Endothelial cell of umbilical vein (primary cell): Measurements from ENCODE around the gene C16orf89. TPM values are rescaled to one million over a fixed set of nuclear protein-coding genes. Genes with fewer than 3 reads are reported as not detected.
"Not testable (repeated sequence)": the region's sequence is repeated elsewhere in the genome, so short reads cannot be mapped to it uniquely, and the experiment has no call there.

Experiments used
- BruUV-seq: library from RNA; stranded (reverse); fragments of 400-500 nt; replicated peaks from 2 replicates; lab custom pipeline; 2021; lab: Mats Ljungman, UMichigan
- CTCF ChIA-PET: fragments of 300-600, 350-600 bp; sonication (Branson Sonifier 250); formaldehyde crosslinking; loops from one replicate; lab custom pipeline; 2021; ENCODE audit warnings: antibody characterized with exemption, inconsistent platforms; lab: Charles Lee
- POLR2A ChIA-PET: fragments of 300-600, 350-600 bp; sonication (Branson Sonifier 250); formaldehyde crosslinking; loops from one replicate; lab custom pipeline; 2021; ENCODE audit warnings: antibody characterized with exemption, inconsistent platforms; lab: Charles Lee
- DNase-seq: peaks from one replicate; pipeline ENCODE4 v3.0.0-alpha.2; 2011; ENCODE audit warnings: low read depth, low spot score
- FAIRE-seq: peaks from 2 replicates; lab custom pipeline; 2011; peaks lifted over from hg19 to GRCh38; lab: Jason Lieb, UNC
- H2AFZ ChIP-seq: 2 replicates; pipeline ENCODE4 v1.6.0; 2012; ENCODE audit warnings: low read depth, low read length, control low read depth, inconsistent platforms
- H3K27ac ChIP-seq: 2 replicates; pipeline ENCODE4 v1.5.1; 2011; ENCODE audit warnings: low read depth, mild to moderate bottlenecking, control low read depth, low read length, moderate library complexity; ENCODE audit not compliant: insufficient read depth
- H3K27me3 ChIP-seq, 2 experiments: 2 replicates each; pipeline versions ENCODE4 v1.6.0 to v1.6.1; 2011; ENCODE audit warnings: low read length in 2 of 2, mixed read lengths in 1 of 2; ENCODE audit not compliant: control insufficient read depth in 2 of 2, insufficient read depth in 2 of 2
- H3K36me3 ChIP-seq, 2 experiments: 2 replicates in 1 of 2; 3 replicates in 1 of 2; pipeline ENCODE4 v1.5.1; 2011; ENCODE audit warnings: low read length in 2 of 2, mild to moderate bottlenecking in 1 of 2, moderate library complexity in 1 of 2; ENCODE audit not compliant: control insufficient read depth in 2 of 2, insufficient read depth in 2 of 2; ENCODE audit errors: extremely low read depth in 1 of 2
- H3K4me1 ChIP-seq: 3 replicates; pipeline ENCODE4 v1.5.1; 2011; ENCODE audit warnings: mild to moderate bottlenecking, low read length; ENCODE audit not compliant: control insufficient read depth, insufficient read depth; ENCODE audit errors: extremely low read depth
- H3K4me2 ChIP-seq: 2 replicates; pipeline ENCODE4 v1.6.1; 2011; ENCODE audit warnings: low read length, control low read depth, mixed read lengths; ENCODE audit not compliant: insufficient read depth
- H3K4me3 ChIP-seq, 3 experiments: fragments of 200-600 bp in 1 of 3; sonication (generic), shearing (Covaris generic) in 1 of 3; replicated peaks in 1 of 3; 2 replicates each; pipeline ENCODE4 v1.5.1; 2011 to 2016; ENCODE audit warnings: control low read depth in 3 of 3, low read length in 3 of 3, mild to moderate bottlenecking in 2 of 3, inconsistent platforms in 1 of 3, low read depth in 1 of 3, moderate library complexity in 1 of 3; ENCODE audit not compliant: insufficient read depth in 1 of 3
- H3K79me2 ChIP-seq: 2 replicates; pipeline ENCODE4 v1.6.0; 2012; ENCODE audit warnings: low read length, inconsistent platforms; ENCODE audit not compliant: control insufficient read depth, insufficient read depth
- H3K9ac ChIP-seq: replicated peaks from 2 replicates; pipeline ENCODE3; 2011; ENCODE audit warnings: low read length, control low read depth; ENCODE audit not compliant: insufficient read depth; ENCODE audit errors: extremely low read depth
- H3K9me1 ChIP-seq: replicated peaks from 3 replicates; pipeline ENCODE4 v1.6.0; 2011; ENCODE audit warnings: mild to moderate bottlenecking, low read length; ENCODE audit not compliant: control insufficient read depth, insufficient read depth; ENCODE audit errors: extremely low read depth
- H3K9me3 ChIP-seq: replicated peaks from 2 replicates; pipeline ENCODE4 v1.5.1; 2012; ENCODE audit warnings: low read length, inconsistent platforms; ENCODE audit not compliant: control insufficient read depth, insufficient read depth
- H4K20me1 ChIP-seq: replicated peaks from 2 replicates; pipeline ENCODE3; 2011; ENCODE audit warnings: mild to moderate bottlenecking, low read length; ENCODE audit not compliant: control insufficient read depth, insufficient read depth; ENCODE audit errors: extremely low read depth
- POLR2A ChIP-seq: IDR thresholded peaks from 2 replicates; pipeline ENCODE4 v1.6.1; 2012; ENCODE audit warnings: low read depth, mild to moderate bottlenecking, control low read depth, low read length
- dilution Hi-C: fragments of 300-500 bp; cut with MboI; formaldehyde crosslinking; loops from one replicate; pipeline ENCODE4 v1.15.0; 2019; ENCODE audit warnings: low sequenced_read_pairs; ENCODE audit not compliant: extremely low pct_ligation_motif_present
- intact Hi-C: fragments of 100-400 bp; cut with micrococcal nuclease; formaldehyde crosslinking; loops from one replicate; pipeline ENCODE4 v1.10.0; 2022
- polyA plus RNA-seq, 4 experiments: library from polyadenylated mRNA; depleted of rRNA in 3 of 4; stranded (reverse) in 3 of 4; unstranded in 1 of 4; fragments of >200 nt; gene quantifications; 2 replicates each; pipeline versions ENCODE4 v1.2.1 to v1.2.3, GENCODE V29; 2011 to 2012; ENCODE audit warnings: missing spikeins in 1 of 4
- total RNA-seq: library from RNA; stranded (reverse); gene quantifications from 2 replicates; pipeline ENCODE4 v1.2.3, GENCODE V29; 2021

C16orf89 gene
- total and polyA plus RNA-seq, 2 donors (not counting 3 experiments of a cell fraction or from before 2014, with no cell fraction given): not detected

DNA sequence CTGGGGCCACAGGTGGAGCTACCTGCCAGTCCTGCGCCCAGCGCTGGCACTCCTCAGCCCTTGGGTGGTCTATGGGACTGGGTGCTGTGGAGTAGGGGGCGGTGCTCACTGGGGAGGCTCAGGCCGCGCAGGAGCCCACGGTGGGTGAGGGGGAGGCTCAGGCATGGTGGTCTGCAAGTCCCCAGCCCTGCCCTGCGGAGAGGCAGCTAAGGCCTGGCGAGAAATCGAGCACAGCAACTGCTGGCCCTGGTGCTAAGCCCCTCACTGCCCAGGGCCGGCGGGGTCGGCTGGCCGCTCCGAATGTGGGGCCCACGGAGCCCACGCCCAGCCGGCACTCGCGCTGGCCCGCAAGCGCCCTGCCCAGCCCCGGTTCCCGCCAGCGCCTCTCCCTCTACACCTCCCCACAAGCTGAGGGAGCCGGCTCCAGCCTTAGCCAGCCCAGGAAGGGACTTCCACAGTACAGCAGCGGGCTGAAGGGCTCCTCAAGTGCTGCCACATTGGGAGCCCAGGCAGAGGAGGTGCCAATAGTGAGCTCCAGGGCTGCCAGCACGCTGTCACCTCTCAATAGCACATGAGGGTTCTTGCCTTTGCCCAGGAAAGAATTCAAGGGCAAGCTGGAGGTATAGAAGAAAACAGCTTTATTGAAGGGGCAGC is 42.9 kb upstream of the C16orf89 start:
- Histone ChIP-seq H3K36me3 (no peaks in the 10 kb centered on the region), H3K27me3 (no peaks in the 10 kb centered on the region), H3K4me3 (no peak overlapping the region), H3K4me1 (no peaks in the 10 kb centered on the region), H3K4me2 (no peak overlapping the region), H3K9me1 (no peaks in the 10 kb centered on the region), H3K9ac (no peak overlapping the region), H2AFZ (no peak overlapping the region), H3K79me2 (no peaks in the 10 kb centered on the region), H4K20me1 (no peaks in the 10 kb centered on the region), H3K9me3 (no peaks in the 10 kb centered on the region), H3K27ac (no peak overlapping the region)
- ChIA-PET POLR2A (no interaction called here), CTCF (no interaction called here)
- no peak for DNase-seq
- TF ChIP-seq POLR2A: no peak
- intact Hi-C loops: no loop called here
- no TSS peak for BruUV-seq
- no peak for FAIRE-seq
- dilution Hi-C loops: no loop called here

GRCh38 chr16:5105039-5105438 is 39.3 kb upstream of the C16orf89 start:
- POLR2A ChIA-PET, H3K79me2 ChIP-seq, H2AFZ ChIP-seq, H3K9me1 ChIP-seq, H3K4me1 ChIP-seq, dilution Hi-C loops, DNase-seq, H3K36me3 ChIP-seq, BruUV-seq, H3K9me3 ChIP-seq, H3K27ac ChIP-seq, H3K27me3 ChIP-seq, H3K9ac ChIP-seq, intact Hi-C loops, H4K20me1 ChIP-seq, FAIRE-seq, H3K4me3 ChIP-seq, H3K4me2 ChIP-seq, CTCF ChIA-PET: not testable (repeated sequence)

DNA sequence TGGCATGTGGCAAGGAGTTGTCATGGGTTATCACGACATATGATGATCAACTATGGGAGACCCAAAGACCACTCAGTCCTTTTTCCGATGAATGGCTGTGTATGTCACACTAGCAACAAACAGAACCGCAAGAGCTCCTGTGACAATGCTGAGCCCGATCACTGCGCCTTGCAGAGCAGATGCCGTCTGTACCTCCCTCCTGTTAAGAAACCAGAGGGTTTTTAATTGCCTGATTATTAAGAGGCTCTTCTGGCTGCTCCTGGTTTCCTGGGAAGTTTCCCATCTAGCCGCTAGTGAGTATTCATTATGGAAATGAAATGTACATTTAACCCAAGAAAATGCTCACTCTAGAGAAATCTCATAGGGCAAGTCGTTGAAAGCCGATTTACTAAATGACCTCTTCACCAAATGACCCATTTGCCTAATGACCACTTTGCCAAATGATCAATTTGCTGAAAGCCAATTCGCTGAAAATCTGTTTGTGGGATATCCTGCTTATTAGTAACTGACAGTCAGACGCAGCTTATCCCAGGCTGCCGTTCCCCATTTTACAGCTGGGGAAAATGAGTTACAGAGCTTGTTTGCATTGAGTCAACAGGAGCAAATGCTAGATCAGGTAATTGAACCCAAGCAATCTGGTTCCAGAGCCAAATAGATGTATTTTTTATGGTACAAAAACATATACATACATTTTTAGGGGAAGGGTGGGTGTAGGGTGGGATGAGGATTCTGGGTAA is 37.7 kb upstream of the C16orf89 start:
- not testable (repeated sequence) for FAIRE-seq, H3K36me3 ChIP-seq

GRCh38 chr16:5099174-5099573 is 33.4 kb upstream of the C16orf89 start:
- H2AFZ ChIP-seq, H3K79me2 ChIP-seq, FAIRE-seq, CTCF ChIA-PET, H4K20me1 ChIP-seq, dilution Hi-C loops, POLR2A ChIA-PET, H3K27ac ChIP-seq, H3K4me1 ChIP-seq, H3K4me2 ChIP-seq, H3K4me3 ChIP-seq, H3K36me3 ChIP-seq, DNase-seq, BruUV-seq, H3K9me1 ChIP-seq, H3K27me3 ChIP-seq, H3K9me3 ChIP-seq, H3K9ac ChIP-seq: not testable (repeated sequence)
- intact Hi-C loops: loop anchor here (5.0 kb wide), 1 partner anchor 142 kb away; the partner anchor contains the start of gene SEC14L5

More for the DNA sequence above, 37.7 kb upstream of the C16orf89 start:
- H3K4me2 ChIP-seq, H3K27ac ChIP-seq, POLR2A ChIA-PET, H3K4me3 ChIP-seq, CTCF ChIA-PET, dilution Hi-C loops, H4K20me1 ChIP-seq, H3K9me3 ChIP-seq, H2AFZ ChIP-seq, H3K9ac ChIP-seq, H3K9me1 ChIP-seq, DNase-seq, BruUV-seq, intact Hi-C loops, H3K27me3 ChIP-seq, H3K4me1 ChIP-seq, H3K79me2 ChIP-seq: not testable (repeated sequence)
